Measurements from ENCODE around the gene TET2.

TET2 gene

GRCh38 chr4:105147553-105148161 is 981 bp downstream of the TET2 start:
- TF ChIP-seq, protein P1, sequence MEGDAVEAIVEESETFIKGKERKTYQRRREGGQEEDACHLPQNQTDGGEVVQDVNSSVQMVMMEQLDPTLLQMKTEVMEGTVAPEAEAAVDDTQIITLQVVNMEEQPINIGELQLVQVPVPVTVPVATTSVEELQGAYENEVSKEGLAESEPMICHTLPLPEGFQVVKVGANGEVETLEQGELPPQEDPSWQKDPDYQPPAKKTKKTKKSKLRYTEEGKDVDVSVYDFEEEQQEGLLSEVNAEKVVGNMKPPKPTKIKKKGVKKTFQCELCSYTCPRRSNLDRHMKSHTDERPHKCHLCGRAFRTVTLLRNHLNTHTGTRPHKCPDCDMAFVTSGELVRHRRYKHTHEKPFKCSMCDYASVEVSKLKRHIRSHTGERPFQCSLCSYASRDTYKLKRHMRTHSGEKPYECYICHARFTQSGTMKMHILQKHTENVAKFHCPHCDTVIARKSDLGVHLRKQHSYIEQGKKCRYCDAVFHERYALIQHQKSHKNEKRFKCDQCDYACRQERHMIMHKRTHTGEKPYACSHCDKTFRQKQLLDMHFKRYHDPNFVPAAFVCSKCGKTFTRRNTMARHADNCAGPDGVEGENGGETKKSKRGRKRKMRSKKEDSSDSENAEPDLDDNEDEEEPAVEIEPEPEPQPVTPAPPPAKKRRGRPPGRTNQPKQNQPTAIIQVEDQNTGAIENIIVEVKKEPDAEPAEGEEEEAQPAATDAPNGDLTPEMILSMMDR (IDR thresholded peaks at IDR 0.05; ENCODE audit: low read depth, low read length): no peak
- DNase-seq (ENCODE audit: low read depth in 2 of 2): peak; percentile 51 to 54
- peak overlapping the region; percentile 61 to 79 for H3K4me3 ChIP-seq (replicated peaks in 1 of 2; ENCODE audit: low read depth in 2 of 2, low read length in 2 of 2)

DNA sequence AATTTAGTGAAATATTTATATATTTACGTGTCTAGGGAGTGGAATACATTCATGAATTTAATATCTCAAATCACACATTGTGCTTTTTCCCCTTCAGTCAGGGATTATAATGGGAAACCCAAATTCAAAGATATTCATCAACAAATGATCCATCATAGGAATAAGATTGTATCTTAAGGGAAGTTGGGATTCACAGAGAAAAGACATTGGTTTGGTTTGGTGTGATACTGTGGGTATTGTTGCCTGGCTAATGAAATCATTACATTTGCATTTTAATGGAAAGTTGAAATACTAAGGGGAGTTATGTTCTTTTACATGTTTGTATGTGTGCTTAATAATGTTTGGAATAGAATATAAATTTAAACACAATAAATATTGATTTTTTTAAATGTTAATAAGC is 1.7 kb downstream of the TET2 start:
- H3K4me3 ChIP-seq (replicated peaks in 1 of 2; ENCODE audit: low read depth in 2 of 2, low read length in 2 of 2): peak overlapping the region; percentile 61 to 79
- DNase-seq (ENCODE audit: low read depth in 2 of 2): no peak
- TF ChIP-seq, protein P1 (IDR thresholded peaks at IDR 0.05; ENCODE audit: low read depth, low read length): no peak

- DNase-seq (ENCODE audit: low read depth in 2 of 2): no peak
- TF ChIP-seq, protein P1 (IDR thresholded peaks at IDR 0.05; ENCODE audit: low read depth, low read length): no peak
- H3K4me3 ChIP-seq (replicated peaks in 1 of 2; ENCODE audit: low read depth in 2 of 2, low read length in 2 of 2): peak overlapping the region in 1 of 2 donors; percentile 61
Measured at GRCh38 chr4:105148776-105149175, 2.1 kb downstream of the TET2 start.

GRCh38 chr4:105149771-105150170 is 3.1 kb downstream of the TET2 start:
- H3K4me3 ChIP-seq (replicated peaks in 1 of 2; ENCODE audit: low read depth in 2 of 2, low read length in 2 of 2): no peak overlapping the region
- DNase-seq (ENCODE audit: low read depth in 2 of 2): no peak
- TF ChIP-seq, protein P1 (IDR thresholded peaks at IDR 0.05; ENCODE audit: low read depth, low read length): no peak

DNA sequence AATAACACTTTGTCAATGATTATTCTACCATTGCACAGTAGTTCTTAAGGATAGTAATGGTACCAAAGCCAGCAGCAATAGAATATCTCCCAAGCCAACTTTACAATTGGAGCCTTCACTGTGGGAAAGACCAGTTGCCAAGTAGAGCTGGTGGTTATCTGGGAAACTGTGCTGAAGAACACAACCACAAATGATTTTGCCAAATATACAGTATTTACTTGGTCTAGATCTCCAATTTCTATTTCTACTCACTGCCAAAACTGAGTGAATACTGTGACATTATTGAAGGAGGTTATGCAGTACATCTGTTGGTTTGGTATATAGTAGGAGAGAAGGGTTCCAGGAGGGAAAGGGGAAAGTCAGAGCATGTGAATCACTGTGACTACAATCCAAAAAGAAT is 3.8 kb downstream of the TET2 start:
- TF ChIP-seq, protein P1 (IDR thresholded peaks at IDR 0.05; ENCODE audit: low read depth, low read length): no peak
- DNase-seq (ENCODE audit: low read depth in 2 of 2): peak in 1 of 2 donors; percentile 63
- H3K4me3 ChIP-seq (replicated peaks in 1 of 2; ENCODE audit: low read depth in 2 of 2, low read length in 2 of 2): no peak overlapping the region

DNA sequence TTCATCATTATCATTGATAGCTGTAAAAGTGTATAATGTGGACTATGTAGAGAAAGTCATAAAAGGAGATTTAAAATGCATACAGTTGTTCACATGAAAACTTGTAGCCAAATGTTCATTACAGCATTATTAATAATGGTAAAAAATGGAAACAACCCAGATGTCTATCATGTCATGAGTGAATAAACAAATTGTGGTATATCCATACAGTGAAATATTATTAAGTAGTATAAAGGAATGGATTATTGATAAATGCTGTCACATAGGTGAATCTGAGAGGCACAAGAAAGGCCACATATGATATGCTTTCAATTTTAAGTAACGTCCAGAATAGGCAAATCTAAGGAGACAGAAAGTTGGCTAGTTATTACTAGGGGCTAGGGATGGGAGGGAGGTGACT is 7.1 kb downstream of the TET2 start:
- TF ChIP-seq, protein P1 (IDR thresholded peaks at IDR 0.05; ENCODE audit: low read depth, low read length): no peak
- no peak overlapping the region for H3K4me3 ChIP-seq (replicated peaks in 1 of 2; ENCODE audit: low read depth in 2 of 2, low read length in 2 of 2)
- no peak for DNase-seq (ENCODE audit: low read depth in 2 of 2)

DNA sequence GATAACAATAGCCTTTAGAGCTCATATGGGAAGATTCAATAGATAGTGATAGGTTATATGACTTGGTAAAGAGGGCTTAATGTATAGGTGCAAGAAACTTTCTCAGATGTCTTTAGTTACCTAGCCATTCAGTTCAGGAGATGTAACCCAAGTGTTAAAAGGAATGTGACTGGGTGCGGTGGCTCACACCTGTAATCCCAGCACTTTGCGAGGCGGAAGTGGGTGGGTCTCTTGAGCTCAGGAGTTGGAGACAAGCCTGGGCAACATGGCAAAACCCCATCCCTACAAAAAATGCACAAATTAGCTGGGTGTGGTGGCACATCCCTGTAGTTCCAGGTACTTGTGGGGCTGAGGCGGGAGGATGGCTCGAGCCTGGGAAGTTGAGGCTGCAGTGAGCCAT is 7.9 kb downstream of the TET2 start:
- TF ChIP-seq, protein P1 (IDR thresholded peaks at IDR 0.05; ENCODE audit: low read depth, low read length): no peak
- no peak for DNase-seq (ENCODE audit: low read depth in 2 of 2)
- H3K4me3 ChIP-seq (replicated peaks in 1 of 2; ENCODE audit: low read depth in 2 of 2, low read length in 2 of 2): no peak overlapping the region

All from cardiac fibroblast (primary cell).